Trophoblast cell (in vitro differentiated cells and primary cell): ENCODE data around the gene CALU.

Source experiments
- DNase-seq, 2 donors: peaks; one replicate each; pipeline ENCODE4 v3.0.0-alpha.2; 2016
- H2AFZ ChIP-seq: 2 replicates; pipeline ENCODE4 v1.6.1; 2013; ENCODE audit warnings: low read length, moderate library complexity, mild to moderate bottlenecking; ENCODE audit not compliant: insufficient read depth, poor library complexity
- H2AK5ac ChIP-seq: 2 replicates; pipeline ENCODE4 v1.6.1; 2013; ENCODE audit warnings: mild to moderate bottlenecking, low read length
- H2BK120ac ChIP-seq: 2 replicates; pipeline ENCODE4 v1.6.1; 2013; ENCODE audit warnings: low read length, mild to moderate bottlenecking, moderate library complexity; ENCODE audit not compliant: insufficient read depth, poor library complexity
- H2BK12ac ChIP-seq: 2 replicates; pipeline ENCODE4 v1.6.1; 2013; ENCODE audit warnings: mild to moderate bottlenecking, low read length, moderate library complexity
- H2BK5ac ChIP-seq: 2 replicates; pipeline ENCODE4 v1.6.1; 2013; ENCODE audit warnings: low read length, low read depth, moderate library complexity, mild to moderate bottlenecking; ENCODE audit not compliant: poor library complexity
- H3K14ac ChIP-seq: 2 replicates; pipeline ENCODE4 v1.6.1; 2013; ENCODE audit warnings: mild to moderate bottlenecking, low read length
- H3K18ac ChIP-seq: 2 replicates; pipeline ENCODE4 v1.6.1; 2013; ENCODE audit warnings: mild to moderate bottlenecking, low read length
- H3K23ac ChIP-seq: 2 replicates; pipeline ENCODE4 v1.6.1; 2013; ENCODE audit warnings: low read length
- H3K27ac ChIP-seq: 2 replicates; pipeline ENCODE4 v1.5.1; 2013; ENCODE audit warnings: low read depth, mild to moderate bottlenecking, inconsistent platforms, low read length, moderate library complexity
- H3K27me3 ChIP-seq: 2 replicates; pipeline ENCODE4 v1.6.1; 2013; ENCODE audit warnings: inconsistent platforms, mild to moderate bottlenecking, low read length, moderate library complexity; ENCODE audit not compliant: insufficient read depth
- H3K36me3 ChIP-seq, 2 experiments: 1 replicate in 1 of 2; 2 replicates in 1 of 2; pipeline ENCODE4 v1.6.1; 2013; ENCODE audit warnings: low read length in 2 of 2, mild to moderate bottlenecking in 2 of 2, moderate library complexity in 1 of 2; ENCODE audit not compliant: insufficient read depth in 2 of 2, control insufficient read depth in 1 of 2
- H3K4ac ChIP-seq: 2 replicates; pipeline ENCODE4 v1.6.1; 2013; ENCODE audit warnings: low read depth, mild to moderate bottlenecking, low read length, moderate library complexity
- H3K4me1 ChIP-seq, 2 experiments: 1 replicate in 1 of 2; 2 replicates in 1 of 2; pipeline ENCODE4 v1.6.1; 2013; ENCODE audit warnings: low read length in 2 of 2, mild to moderate bottlenecking in 2 of 2, moderate library complexity in 1 of 2; ENCODE audit not compliant: insufficient read depth in 2 of 2, control insufficient read depth in 1 of 2
- H3K4me2 ChIP-seq: 2 replicates; pipeline ENCODE4 v1.6.1; 2013; ENCODE audit warnings: inconsistent platforms, mild to moderate bottlenecking, low read length, moderate library complexity
- H3K4me3 ChIP-seq: 2 replicates; pipeline ENCODE4 v1.5.1; 2013; ENCODE audit warnings: mild to moderate bottlenecking, low read depth, low read length, inconsistent platforms
- H3K79me1 ChIP-seq: one replicate; pipeline ENCODE4 v1.6.1; 2013; ENCODE audit warnings: low read length
- H3K79me2 ChIP-seq: 2 replicates; pipeline ENCODE4 v1.6.1; 2013; ENCODE audit warnings: low read length, mild to moderate bottlenecking; ENCODE audit not compliant: control insufficient read depth, insufficient read depth, poor library complexity
- H3K9ac ChIP-seq: 2 replicates; pipeline ENCODE4 v1.6.1; 2013; ENCODE audit warnings: mild to moderate bottlenecking, low read length
- H3K9me3 ChIP-seq: 2 replicates; pipeline ENCODE4 v1.6.1; 2013; ENCODE audit warnings: low read depth, mild to moderate bottlenecking, control low read depth, inconsistent platforms, low read length; ENCODE audit not compliant: insufficient read depth
- H4K12ac ChIP-seq: 2 replicates; pipeline ENCODE4 v1.6.1; 2013; ENCODE audit warnings: low read depth, mild to moderate bottlenecking, low read length, moderate library complexity
- H4K8ac ChIP-seq: 2 replicates; pipeline ENCODE4 v1.6.1; 2013; ENCODE audit warnings: low read depth, mild to moderate bottlenecking, low read length, moderate library complexity
- H4K91ac ChIP-seq: one replicate; pipeline ENCODE4 v1.6.1; 2013; ENCODE audit warnings: low read depth, mild to moderate bottlenecking, low read length, moderate library complexity
- WGBS: extraction: QIAGEN DNeasy Blood & Tissue Kit; methylation state at CpG from one replicate; pipeline ENCODE4 v1.1.7; 2013; ENCODE audit warnings: missing lambda C conversion rate; ENCODE audit not compliant: insufficient read length, insufficient coverage; ENCODE audit errors: extremely low coverage; 5-methylcytosine and 5-hydroxymethylcytosine counted together

Gene CALU

GRCh38 chr7:128755819-128756476 is 16.8 kb downstream of the CALU start:
- no CpG with 5 or more reads among the region's 5 CpGs for WGBS
- no peak overlapping the region for H2AFZ ChIP-seq
- peaks cover 20 to 52% of the 10 kb centered on the region in 2 experiments for H3K36me3 ChIP-seq
- H3K4ac ChIP-seq, result no peak overlapping the region
- H3K14ac ChIP-seq, result no peak overlapping the region
- H2AK5ac ChIP-seq, result no peak overlapping the region
- no peaks in the 10 kb centered on the region for H3K4me1 ChIP-seq
- no peaks in the 10 kb centered on the region for H3K9me3 ChIP-seq
- H3K4me3 ChIP-seq, result no peak overlapping the region
- H4K91ac ChIP-seq, result no peak overlapping the region
- H3K27ac ChIP-seq, result no peak overlapping the region
- H3K4me2 ChIP-seq, result no peak overlapping the region
- peak; percentile 68 to 69 for DNase-seq
- H4K8ac ChIP-seq, result no peak overlapping the region
- H3K27me3 ChIP-seq, result no peaks in the 10 kb centered on the region
- no peak overlapping the region for H3K9ac ChIP-seq
- H3K79me1 ChIP-seq, result no peaks in the 10 kb centered on the region
- no peak overlapping the region for H3K23ac ChIP-seq
- no peaks in the 10 kb centered on the region for H3K79me2 ChIP-seq
- H3K18ac ChIP-seq, result no peak overlapping the region
- no peak overlapping the region for H2BK5ac ChIP-seq
- H2BK120ac ChIP-seq, result no peak overlapping the region
- no peak overlapping the region for H4K12ac ChIP-seq
- H2BK12ac ChIP-seq, result no peak overlapping the region

- Histone ChIP-seq H3K18ac (no peak overlapping the region), H4K91ac (no peak overlapping the region), H4K8ac (no peak overlapping the region), H3K4ac (no peak overlapping the region), H3K9ac (no peak overlapping the region), H3K14ac (no peak overlapping the region), H3K27ac (no peak overlapping the region), H3K4me1 (no peaks in the 10 kb centered on the region), H3K27me3 (no peaks in the 10 kb centered on the region), H2BK5ac (no peak overlapping the region), H3K79me1 (no peaks in the 10 kb centered on the region), H2AK5ac (no peak overlapping the region), H2AFZ (no peak overlapping the region), H4K12ac (no peak overlapping the region), H3K9me3 (no peaks in the 10 kb centered on the region), H2BK120ac (no peak overlapping the region), H3K4me2 (no peak overlapping the region), H3K36me3 (peaks cover 20 to 48% of the 10 kb centered on the region in 2 experiments), H3K79me2 (no peaks in the 10 kb centered on the region), H3K23ac (no peak overlapping the region), H3K4me3 (no peak overlapping the region), H2BK12ac (no peak overlapping the region)
- no peak for DNase-seq
- no CpG with 5 or more reads among the region's 2 CpGs for WGBS
Observed at GRCh38 chr7:128757203-128757602, 18.0 kb downstream of the CALU start.

- Histone ChIP-seq H3K14ac (no peak overlapping the region), H2BK120ac (no peak overlapping the region), H3K9me3 (no peaks in the 10 kb centered on the region), H2AK5ac (no peak overlapping the region), H3K36me3 (peaks cover 23 to 52% of the 10 kb centered on the region in 2 experiments), H3K79me1 (no peaks in the 10 kb centered on the region), H2AFZ (no peak overlapping the region), H4K8ac (no peak overlapping the region), H3K4me2 (no peak overlapping the region), H3K9ac (no peak overlapping the region), H3K4me3 (no peak overlapping the region), H4K91ac (no peak overlapping the region), H3K4me1 (no peaks in the 10 kb centered on the region), H3K27me3 (no peaks in the 10 kb centered on the region), H2BK12ac (no peak overlapping the region), H3K79me2 (no peaks in the 10 kb centered on the region), H3K23ac (no peak overlapping the region), H4K12ac (no peak overlapping the region), H3K4ac (no peak overlapping the region), H3K18ac (no peak overlapping the region), H2BK5ac (no peak overlapping the region), H3K27ac (no peak overlapping the region)
- no CpG with 5 or more reads among the region's 1 CpG for WGBS
- no peak for DNase-seq
Observed at GRCh38 chr7:128758553-128758952, 19.4 kb downstream of the CALU start.

GRCh38 chr7:128759242-128759641 is 20.1 kb downstream of the CALU start:
- H3K27ac ChIP-seq, result no peak overlapping the region
- H3K79me2 ChIP-seq, result no peaks in the 10 kb centered on the region
- no peak overlapping the region for H2AK5ac ChIP-seq
- no peak overlapping the region for H4K91ac ChIP-seq
- H3K18ac ChIP-seq, result no peak overlapping the region
- no peak overlapping the region for H2BK120ac ChIP-seq
- no peak overlapping the region for H3K23ac ChIP-seq
- no peak overlapping the region for H3K14ac ChIP-seq
- H3K9ac ChIP-seq, result no peak overlapping the region
- H3K9me3 ChIP-seq, result no peaks in the 10 kb centered on the region
- H4K8ac ChIP-seq, result no peak overlapping the region
- no peak for DNase-seq
- H2AFZ ChIP-seq, result no peak overlapping the region
- H2BK5ac ChIP-seq, result no peak overlapping the region
- no peaks in the 10 kb centered on the region for H3K4me1 ChIP-seq
- H2BK12ac ChIP-seq, result no peak overlapping the region
- H3K4me3 ChIP-seq, result no peak overlapping the region
- no peaks in the 10 kb centered on the region for H3K27me3 ChIP-seq
- no peak overlapping the region for H3K4me2 ChIP-seq
- H4K12ac ChIP-seq, result no peak overlapping the region
- no peak overlapping the region for H3K4ac ChIP-seq
- H3K79me1 ChIP-seq, result no peaks in the 10 kb centered on the region
- H3K36me3 ChIP-seq, result peaks cover 24 to 52% of the 10 kb centered on the region in 2 experiments
